Liver (tissue), 3 donors: Measurements from ENCODE around the gene PLD3.

ENCODE experiments used
- ATF3 ChIP-seq: IDR thresholded peaks from 2 replicates; pipeline ENCODE4 v1.6.1; 2016; ENCODE audit warnings: antibody characterized with exemption
- FOXA1 ChIP-seq: IDR thresholded peaks from 2 replicates; pipeline ENCODE4 v1.6.1; 2016; ENCODE audit warnings: antibody characterized with exemption
- RAD21 ChIP-seq, 2 donors: IDR thresholded peaks; 2 replicates each; pipeline ENCODE4 v1.6.1; 2016; ENCODE audit warnings: antibody characterized with exemption in 2 of 2, mild to moderate bottlenecking in 2 of 2
- SP1 ChIP-seq: IDR thresholded peaks from 2 replicates; pipeline ENCODE4 v1.6.1; 2018; ENCODE audit warnings: antibody characterized with exemption, mild to moderate bottlenecking
- TAF1 ChIP-seq: conservative IDR thresholded peaks from 2 replicates; pipeline ENCODE4 v1.6.1; 2016; ENCODE audit warnings: antibody characterized with exemption, mild to moderate bottlenecking
- TF ChIP-seq, protein P1 (sequence below): fragments of 150-350 bp; IDR thresholded peaks from 2 replicates; pipeline ENCODE4 v1.5.1; 2017; ENCODE audit warnings: improper control_type of control experiment, low read depth, low read length; ENCODE audit not compliant: missing input control
- donor health status: healthy.
- donor health status: healthy.

DNA sequence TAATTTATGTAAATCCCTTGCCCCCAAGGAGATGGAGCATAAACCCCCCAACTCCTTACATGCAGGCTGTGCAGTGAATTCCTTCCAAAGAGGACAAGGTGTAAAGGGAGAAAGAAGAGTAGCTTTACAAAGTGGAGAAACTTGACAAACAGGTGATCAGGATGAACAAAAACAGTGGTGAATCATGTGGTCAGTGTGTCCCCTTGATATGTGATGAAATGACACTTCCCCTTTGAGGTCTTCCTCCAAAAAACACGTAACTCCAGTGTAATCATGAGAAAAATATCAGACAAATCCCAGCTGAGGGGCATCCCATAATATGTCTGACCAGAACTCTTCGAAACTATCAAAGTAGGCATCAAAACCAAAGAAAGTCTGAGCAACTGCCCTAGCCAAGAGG, 33.8 kb upstream of the PLD3 start:
- TF ChIP-seq SP1 (no peak), RAD21 (IDR thresholded peaks at IDR 0.05) (no peak), ATF3 (no peak), FOXA1 (no peak), TAF1 (no peak)
- TF ChIP-seq, protein P1, sequence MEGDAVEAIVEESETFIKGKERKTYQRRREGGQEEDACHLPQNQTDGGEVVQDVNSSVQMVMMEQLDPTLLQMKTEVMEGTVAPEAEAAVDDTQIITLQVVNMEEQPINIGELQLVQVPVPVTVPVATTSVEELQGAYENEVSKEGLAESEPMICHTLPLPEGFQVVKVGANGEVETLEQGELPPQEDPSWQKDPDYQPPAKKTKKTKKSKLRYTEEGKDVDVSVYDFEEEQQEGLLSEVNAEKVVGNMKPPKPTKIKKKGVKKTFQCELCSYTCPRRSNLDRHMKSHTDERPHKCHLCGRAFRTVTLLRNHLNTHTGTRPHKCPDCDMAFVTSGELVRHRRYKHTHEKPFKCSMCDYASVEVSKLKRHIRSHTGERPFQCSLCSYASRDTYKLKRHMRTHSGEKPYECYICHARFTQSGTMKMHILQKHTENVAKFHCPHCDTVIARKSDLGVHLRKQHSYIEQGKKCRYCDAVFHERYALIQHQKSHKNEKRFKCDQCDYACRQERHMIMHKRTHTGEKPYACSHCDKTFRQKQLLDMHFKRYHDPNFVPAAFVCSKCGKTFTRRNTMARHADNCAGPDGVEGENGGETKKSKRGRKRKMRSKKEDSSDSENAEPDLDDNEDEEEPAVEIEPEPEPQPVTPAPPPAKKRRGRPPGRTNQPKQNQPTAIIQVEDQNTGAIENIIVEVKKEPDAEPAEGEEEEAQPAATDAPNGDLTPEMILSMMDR: no peak
